ENCODE data around the gene C11orf68. TPM values are rescaled to one million over a fixed set of nuclear protein-coding genes. Genes with fewer than 3 reads are reported as not detected.

C11orf68 gene
- total RNA-seq, 1 experiment from 2014 or later = 15.7 TPM

DNA sequence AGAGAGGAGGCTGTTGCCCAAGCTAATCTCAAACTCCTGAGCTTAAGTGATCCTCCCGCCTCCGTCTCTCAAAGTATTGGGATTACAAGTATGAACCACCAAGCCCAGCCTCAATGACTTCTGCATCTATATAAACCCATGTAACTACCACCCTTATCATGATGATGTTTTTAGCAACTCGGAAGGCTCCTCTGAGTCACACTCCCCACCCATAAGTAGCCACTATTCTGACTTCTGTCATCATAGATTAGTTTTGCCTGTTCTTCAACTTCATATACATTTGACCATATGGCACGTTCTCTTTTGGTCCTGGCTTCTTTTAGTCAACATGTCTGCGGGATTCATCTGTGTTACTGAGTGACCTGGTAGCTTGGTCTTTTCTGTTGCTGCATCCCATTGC is 12.3 kb downstream of the C11orf68 start:
- Mint-ChIP-seq H3K36me3 (ENCODE audit: insufficient read depth in 1 of 3, low read depth in 3 of 3) (no peaks in the 10 kb centered on the region), H3K9me3 (no peaks in the 10 kb centered on the region; a peak in 1 of 5 replicates), H3K4me1 (peaks cover 12 to 14% of the 10 kb centered on the region in 2 experiments), H3K27me3 (ENCODE audit: low read depth) (peaks cover 87% of the 10 kb centered on the region), H3K4me3 (no peak overlapping the region), H3K27ac (no peak overlapping the region)
- no peaks in the 10 kb centered on the region for H3K4me1 ChIP-seq (ENCODE audit: insufficient read depth, low read length)
- no peaks in the 10 kb centered on the region for H3K23me2 ChIP-seq (ENCODE audit: insufficient read length, low read depth, low read length, poor library complexity, severe bottlenecking)
- H3K56ac ChIP-seq (ENCODE audit: insufficient read length, low read depth, low read length) = no peak overlapping the region
- no peak overlapping the region for H2BK15ac ChIP-seq (ENCODE audit: low read depth, low read length)
- no peak overlapping the region for H2BK12ac ChIP-seq (ENCODE audit: insufficient read length, low read depth, low read length)
- H3K4ac ChIP-seq (ENCODE audit: low read depth, low read length) = no peak overlapping the region
- H2AK5ac ChIP-seq (ENCODE audit: insufficient read length, low read length) = no peak overlapping the region
- no CpG with 5 or more reads among the region's 5 CpGs for WGBS (ENCODE audit: extremely low coverage, insufficient read length, low lambda C conversion rate)
- no peak overlapping the region for H3K14ac ChIP-seq (ENCODE audit: insufficient read depth, low read length)
- TF ChIP-seq, protein P1, sequence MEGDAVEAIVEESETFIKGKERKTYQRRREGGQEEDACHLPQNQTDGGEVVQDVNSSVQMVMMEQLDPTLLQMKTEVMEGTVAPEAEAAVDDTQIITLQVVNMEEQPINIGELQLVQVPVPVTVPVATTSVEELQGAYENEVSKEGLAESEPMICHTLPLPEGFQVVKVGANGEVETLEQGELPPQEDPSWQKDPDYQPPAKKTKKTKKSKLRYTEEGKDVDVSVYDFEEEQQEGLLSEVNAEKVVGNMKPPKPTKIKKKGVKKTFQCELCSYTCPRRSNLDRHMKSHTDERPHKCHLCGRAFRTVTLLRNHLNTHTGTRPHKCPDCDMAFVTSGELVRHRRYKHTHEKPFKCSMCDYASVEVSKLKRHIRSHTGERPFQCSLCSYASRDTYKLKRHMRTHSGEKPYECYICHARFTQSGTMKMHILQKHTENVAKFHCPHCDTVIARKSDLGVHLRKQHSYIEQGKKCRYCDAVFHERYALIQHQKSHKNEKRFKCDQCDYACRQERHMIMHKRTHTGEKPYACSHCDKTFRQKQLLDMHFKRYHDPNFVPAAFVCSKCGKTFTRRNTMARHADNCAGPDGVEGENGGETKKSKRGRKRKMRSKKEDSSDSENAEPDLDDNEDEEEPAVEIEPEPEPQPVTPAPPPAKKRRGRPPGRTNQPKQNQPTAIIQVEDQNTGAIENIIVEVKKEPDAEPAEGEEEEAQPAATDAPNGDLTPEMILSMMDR (conservative IDR thresholded peaks at IDR 0.05) = no peak
- H2AFZ ChIP-seq (ENCODE audit: low read length) = no peak overlapping the region
- H4K20me1 ChIP-seq (ENCODE audit: control insufficient read depth, insufficient read depth, insufficient read length) = no peaks in the 10 kb centered on the region
- H2BK20ac ChIP-seq (ENCODE audit: low read depth, low read length, poor library complexity, severe bottlenecking) = no peak overlapping the region
- H4K5ac ChIP-seq (ENCODE audit: insufficient read length, low read depth, low read length) = no peak overlapping the region
- H3K79me1 ChIP-seq (ENCODE audit: insufficient read depth, low read depth, low read length, poor library complexity, severe bottlenecking) = no peaks in the 10 kb centered on the region
- no peak overlapping the region for H4K91ac ChIP-seq (ENCODE audit: insufficient read length, low read depth, low read length)
- H2BK120ac ChIP-seq (ENCODE audit: low read depth, low read length, poor library complexity, severe bottlenecking) = no peak overlapping the region
- no peak overlapping the region for H3K23ac ChIP-seq (ENCODE audit: insufficient read length, low read depth, low read length)
- H3K9me3 ChIP-seq (ENCODE audit: control insufficient read depth, low read depth, low read length) = no peaks in the 10 kb centered on the region
- H3K4me2 ChIP-seq (ENCODE audit: insufficient read depth, insufficient read length, low read length) = no peak overlapping the region
- peaks cover 8% of the 10 kb centered on the region; the same call in 1 of the 2 replicates for H3K27me3 ChIP-seq (ENCODE audit: insufficient read depth, low read length)
- DNase-seq = no peak
- H2BK5ac ChIP-seq (ENCODE audit: insufficient read length, low read length) = no peak overlapping the region
- no peak overlapping the region for H4K8ac ChIP-seq (replicated peaks; ENCODE audit: insufficient read length, low read depth, low read length)
- no peak overlapping the region for H3K9ac ChIP-seq (ENCODE audit: extremely low read depth, insufficient read length, low read length)
- no peaks in the 10 kb centered on the region for H3K79me2 ChIP-seq (ENCODE audit: insufficient read depth, low read length)
- H3K27ac ChIP-seq (ENCODE audit: insufficient read length, low read depth, low read length) = no peak overlapping the region
- no peak overlapping the region for H3T11ph ChIP-seq (ENCODE audit: low read length)
- H3K18ac ChIP-seq (ENCODE audit: insufficient read length, low read depth, low read length) = no peak overlapping the region
